ENCODE measurements around the gene DPYSL5.

DPYSL5 gene

DNA sequence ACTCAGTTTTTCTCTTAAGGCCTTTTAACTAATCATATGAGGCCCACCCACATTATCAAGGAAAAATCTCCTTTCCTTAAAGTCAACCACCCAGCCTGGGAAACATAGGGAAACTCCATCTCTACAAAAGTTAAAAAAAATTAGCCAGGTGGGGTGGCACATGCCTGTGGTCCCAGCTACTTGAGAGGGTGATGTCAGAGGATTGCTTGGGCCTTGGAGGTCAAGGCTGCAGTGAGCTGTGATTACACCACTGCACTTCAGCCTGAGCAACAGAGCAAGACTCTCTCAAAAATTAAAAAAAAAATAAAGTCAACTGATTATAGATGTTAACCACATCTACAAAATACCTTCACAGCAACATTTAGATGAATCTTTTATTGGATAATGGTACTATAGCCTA, 5.8 kb downstream of the DPYSL5 start:
- Histone ChIP-seq H3K27me3 (ENCODE audit: control insufficient read depth in 5 of 5, insufficient read depth in 4 of 5, low read length in 5 of 5) (peaks cover 25 to 32% (median 31%) of the 10 kb centered on the region in 5 donors), H3K4me3 (ENCODE audit: low read depth in 1 of 5, low read length in 5 of 5) (no peak overlapping the region), H3K36me3 (ENCODE audit: control insufficient read depth in 5 of 5, insufficient read depth in 5 of 5, low read length in 5 of 5) (no peaks in the 10 kb centered on the region), H3K4me1 (ENCODE audit: control insufficient read depth in 5 of 5, insufficient read depth in 5 of 5, low read length in 5 of 5) (peaks cover 2 to 13% (median 10%) of the 10 kb centered on the region in 5 donors), H3K9me3 (ENCODE audit: control insufficient read depth in 5 of 5, low read length in 5 of 5) (no peaks in the 10 kb centered on the region), H3K27ac (ENCODE audit: low read depth, low read length) (no peak overlapping the region), H3K9ac (ENCODE audit: low read length in 5 of 5) (no peak overlapping the region)

DNA sequence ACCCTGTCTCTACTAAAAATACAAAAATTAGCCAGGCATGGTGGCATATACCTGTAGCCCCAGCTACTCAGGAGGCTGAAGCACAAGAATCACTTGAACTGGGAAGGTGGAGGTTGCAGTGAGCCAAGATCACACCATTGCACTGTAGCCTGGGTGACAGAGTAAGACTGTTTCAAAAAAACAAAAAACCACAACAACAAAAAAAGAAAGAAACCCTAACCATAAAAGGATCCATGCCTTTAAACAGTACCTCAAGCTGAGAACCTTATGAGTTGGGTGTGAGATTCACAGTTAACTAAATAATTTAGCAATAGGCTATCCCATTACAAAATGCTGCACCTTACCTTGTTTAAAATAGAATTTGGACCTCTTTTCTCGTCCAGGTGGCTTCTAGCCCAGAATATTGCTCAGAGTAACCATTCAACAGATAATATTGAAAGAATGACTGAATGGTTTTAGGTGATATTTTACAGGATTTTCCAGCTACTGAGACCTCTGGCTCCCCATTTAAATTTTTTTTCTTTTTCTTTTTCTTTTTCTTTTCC, 6.4 kb downstream of the DPYSL5 start:
- no peaks in the 10 kb centered on the region for H3K36me3 ChIP-seq (ENCODE audit: control insufficient read depth in 5 of 5, insufficient read depth in 5 of 5, low read length in 5 of 5)
- H3K27me3 ChIP-seq (ENCODE audit: control insufficient read depth in 5 of 5, insufficient read depth in 4 of 5, low read length in 5 of 5) = peaks cover 19 to 26% (median 25%) of the 10 kb centered on the region in 5 donors
- no peak overlapping the region for H3K27ac ChIP-seq (ENCODE audit: low read depth, low read length)
- no peaks in the 10 kb centered on the region for H3K9me3 ChIP-seq (ENCODE audit: control insufficient read depth in 5 of 5, low read length in 5 of 5)
- H3K4me1 ChIP-seq (ENCODE audit: control insufficient read depth in 5 of 5, insufficient read depth in 5 of 5, low read length in 5 of 5) = peaks cover 2 to 7% (median 3%) of the 10 kb centered on the region in 5 donors
- H3K9ac ChIP-seq (ENCODE audit: low read length in 5 of 5) = no peak overlapping the region
- H3K4me3 ChIP-seq (ENCODE audit: low read depth in 1 of 5, low read length in 5 of 5) = no peak overlapping the region

GRCh38 chr2:26855466-26855865, 7.5 kb downstream of the DPYSL5 start:
- H3K27ac ChIP-seq (ENCODE audit: low read depth, low read length) = no peak overlapping the region
- no peak overlapping the region for H3K4me3 ChIP-seq (ENCODE audit: low read depth in 1 of 5, low read length in 5 of 5)
- H3K36me3 ChIP-seq (ENCODE audit: control insufficient read depth in 5 of 5, insufficient read depth in 5 of 5, low read length in 5 of 5) = no peaks in the 10 kb centered on the region
- peaks cover 0 to 2% (median 0%) of the 10 kb centered on the region in 5 donors for H3K4me1 ChIP-seq (ENCODE audit: control insufficient read depth in 5 of 5, insufficient read depth in 5 of 5, low read length in 5 of 5)
- no peak overlapping the region for H3K9ac ChIP-seq (ENCODE audit: low read length in 5 of 5)
- H3K27me3 ChIP-seq (ENCODE audit: control insufficient read depth in 5 of 5, insufficient read depth in 4 of 5, low read length in 5 of 5) = peaks cover 9 to 20% (median 15%) of the 10 kb centered on the region in 5 donors
- H3K9me3 ChIP-seq (ENCODE audit: control insufficient read depth in 5 of 5, low read length in 5 of 5) = no peaks in the 10 kb centered on the region

DNA sequence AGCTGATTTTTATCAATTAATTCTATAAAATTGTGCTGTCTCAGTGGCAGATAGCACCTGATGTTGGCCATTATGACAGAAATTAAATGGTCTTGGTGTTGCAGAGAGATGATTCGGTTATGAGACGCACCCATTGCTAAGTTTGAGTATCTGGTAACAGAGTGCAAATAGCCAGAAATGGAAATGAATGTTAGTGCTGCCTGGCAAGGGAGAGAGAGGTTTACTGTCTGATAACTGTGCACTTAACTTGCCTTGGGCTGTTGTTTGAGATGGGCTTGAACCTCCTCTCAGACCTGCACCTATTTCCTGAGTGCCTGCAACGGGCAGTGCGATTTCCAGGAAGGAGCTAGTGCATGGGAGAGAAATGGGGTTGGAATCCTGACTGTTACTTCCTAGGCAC, 11.7 kb downstream of the DPYSL5 start:
- no peak overlapping the region for H3K27ac ChIP-seq (ENCODE audit: low read depth, low read length)
- no peak overlapping the region for H3K9ac ChIP-seq (ENCODE audit: low read length in 5 of 5)
- H3K9me3 ChIP-seq (ENCODE audit: control insufficient read depth in 5 of 5, low read length in 5 of 5) = no peaks in the 10 kb centered on the region
- no peak overlapping the region for H3K4me3 ChIP-seq (ENCODE audit: low read depth in 1 of 5, low read length in 5 of 5)
- peaks cover 0 to 7% (median 3%) of the 10 kb centered on the region in 5 donors for H3K27me3 ChIP-seq (ENCODE audit: control insufficient read depth in 5 of 5, insufficient read depth in 4 of 5, low read length in 5 of 5)
- H3K36me3 ChIP-seq (ENCODE audit: control insufficient read depth in 5 of 5, insufficient read depth in 5 of 5, low read length in 5 of 5) = no peaks in the 10 kb centered on the region
- H3K4me1 ChIP-seq (ENCODE audit: control insufficient read depth in 5 of 5, insufficient read depth in 5 of 5, low read length in 5 of 5) = peaks cover 0 to 7% (median 2%) of the 10 kb centered on the region in 5 donors

GRCh38 chr2:26860211-26860850, 12.4 kb downstream of the DPYSL5 start:
- no peak overlapping the region for H3K4me3 ChIP-seq (ENCODE audit: low read depth in 1 of 5, low read length in 5 of 5)
- peaks cover 0 to 7% (median 2%) of the 10 kb centered on the region in 5 donors for H3K4me1 ChIP-seq (ENCODE audit: control insufficient read depth in 5 of 5, insufficient read depth in 5 of 5, low read length in 5 of 5)
- no peaks in the 10 kb centered on the region for H3K9me3 ChIP-seq (ENCODE audit: control insufficient read depth in 5 of 5, low read length in 5 of 5)
- H3K36me3 ChIP-seq (ENCODE audit: control insufficient read depth in 5 of 5, insufficient read depth in 5 of 5, low read length in 5 of 5) = no peaks in the 10 kb centered on the region
- peaks cover 0 to 7% (median 2%) of the 10 kb centered on the region in 5 donors for H3K27me3 ChIP-seq (ENCODE audit: control insufficient read depth in 5 of 5, insufficient read depth in 4 of 5, low read length in 5 of 5)
- H3K27ac ChIP-seq (ENCODE audit: low read depth, low read length) = no peak overlapping the region
- no peak overlapping the region for H3K9ac ChIP-seq (ENCODE audit: low read length in 5 of 5)

- no peak overlapping the region for H3K27ac ChIP-seq (ENCODE audit: low read depth, low read length)
- no peaks in the 10 kb centered on the region for H3K9me3 ChIP-seq (ENCODE audit: control insufficient read depth in 5 of 5, low read length in 5 of 5)
- peaks cover 0 to 5% (median 0%) of the 10 kb centered on the region in 5 donors for H3K27me3 ChIP-seq (ENCODE audit: control insufficient read depth in 5 of 5, insufficient read depth in 4 of 5, low read length in 5 of 5)
- no peak overlapping the region for H3K9ac ChIP-seq (ENCODE audit: low read length in 5 of 5)
- H3K36me3 ChIP-seq (ENCODE audit: control insufficient read depth in 5 of 5, insufficient read depth in 5 of 5, low read length in 5 of 5) = no peaks in the 10 kb centered on the region
- H3K4me1 ChIP-seq (ENCODE audit: control insufficient read depth in 5 of 5, insufficient read depth in 5 of 5, low read length in 5 of 5) = peaks cover 0 to 7% (median 2%) of the 10 kb centered on the region in 5 donors
- no peak overlapping the region for H3K4me3 ChIP-seq (ENCODE audit: low read depth in 1 of 5, low read length in 5 of 5)
Measured at GRCh38 chr2:26861610-26862224, 13.8 kb downstream of the DPYSL5 start.

GRCh38 chr2:26864226-26864625, 16.3 kb downstream of the DPYSL5 start:
- no peaks in the 10 kb centered on the region for H3K36me3 ChIP-seq (ENCODE audit: control insufficient read depth in 5 of 5, insufficient read depth in 5 of 5, low read length in 5 of 5)
- H3K27ac ChIP-seq (ENCODE audit: low read depth, low read length) = no peak overlapping the region
- no peaks in the 10 kb centered on the region for H3K9me3 ChIP-seq (ENCODE audit: control insufficient read depth in 5 of 5, low read length in 5 of 5)
- H3K4me3 ChIP-seq (ENCODE audit: low read depth in 1 of 5, low read length in 5 of 5) = no peak overlapping the region
- no peak overlapping the region for H3K9ac ChIP-seq (ENCODE audit: low read length in 5 of 5)
- H3K27me3 ChIP-seq (ENCODE audit: control insufficient read depth in 5 of 5, insufficient read depth in 4 of 5, low read length in 5 of 5) = peaks cover 0 to 5% (median 0%) of the 10 kb centered on the region in 5 donors
- peaks cover 0 to 7% (median 2%) of the 10 kb centered on the region in 5 donors for H3K4me1 ChIP-seq (ENCODE audit: control insufficient read depth in 5 of 5, insufficient read depth in 5 of 5, low read length in 5 of 5)

- Histone ChIP-seq H3K9me3 (ENCODE audit: control insufficient read depth in 5 of 5, low read length in 5 of 5) (no peaks in the 10 kb centered on the region), H3K36me3 (ENCODE audit: control insufficient read depth in 5 of 5, insufficient read depth in 5 of 5, low read length in 5 of 5) (no peaks in the 10 kb centered on the region), H3K4me3 (ENCODE audit: low read depth in 1 of 5, low read length in 5 of 5) (no peak overlapping the region), H3K4me1 (ENCODE audit: control insufficient read depth in 5 of 5, insufficient read depth in 5 of 5, low read length in 5 of 5) (peaks cover 0 to 7% (median 2%) of the 10 kb centered on the region in 5 donors), H3K27me3 (ENCODE audit: control insufficient read depth in 5 of 5, insufficient read depth in 4 of 5, low read length in 5 of 5) (peaks cover 0 to 2% (median 0%) of the 10 kb centered on the region in 5 donors), H3K27ac (ENCODE audit: low read depth, low read length) (no peak overlapping the region), H3K9ac (ENCODE audit: low read length in 5 of 5) (no peak overlapping the region)
Measured at GRCh38 chr2:26864646-26865045, 16.7 kb downstream of the DPYSL5 start.

DNA sequence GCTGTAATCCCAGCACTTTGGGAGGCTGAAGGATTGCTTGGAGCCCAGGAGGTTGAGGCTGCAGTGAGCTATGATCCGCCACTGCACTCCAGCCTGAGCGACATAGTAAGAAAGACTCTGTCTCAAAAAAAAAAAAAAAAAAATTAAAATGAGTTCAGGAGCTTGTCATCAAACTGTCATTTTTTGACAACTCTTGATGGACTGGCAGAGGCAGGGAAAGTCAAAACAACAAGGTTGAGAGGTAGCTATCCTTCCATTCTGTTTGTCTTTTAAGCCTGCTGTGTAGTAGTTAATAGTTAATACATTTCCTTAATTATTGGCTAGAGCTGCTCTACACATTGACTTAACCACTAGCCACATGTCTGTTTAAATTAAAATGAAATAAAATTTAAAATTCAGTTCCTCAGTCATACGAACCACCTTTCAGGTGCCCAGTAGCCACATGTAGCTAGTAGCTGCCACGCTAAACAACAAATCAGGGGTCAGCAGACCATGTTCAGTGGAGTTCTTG, 22.7 kb downstream of the DPYSL5 start:
- H3K4me1 ChIP-seq (ENCODE audit: control insufficient read depth in 5 of 5, insufficient read depth in 5 of 5, low read length in 5 of 5) = no peaks in the 10 kb centered on the region
- no peak overlapping the region for H3K27ac ChIP-seq (ENCODE audit: low read depth, low read length)
- no peak overlapping the region for H3K9ac ChIP-seq (ENCODE audit: low read length in 5 of 5)
- H3K4me3 ChIP-seq (ENCODE audit: low read depth in 1 of 5, low read length in 5 of 5) = no peak overlapping the region
- no peaks in the 10 kb centered on the region for H3K36me3 ChIP-seq (ENCODE audit: control insufficient read depth in 5 of 5, insufficient read depth in 5 of 5, low read length in 5 of 5)
- H3K9me3 ChIP-seq (ENCODE audit: control insufficient read depth in 5 of 5, low read length in 5 of 5) = no peaks in the 10 kb centered on the region
- peaks cover 0 to 8% (median 3%) of the 10 kb centered on the region in 5 donors for H3K27me3 ChIP-seq (ENCODE audit: control insufficient read depth in 5 of 5, insufficient read depth in 4 of 5, low read length in 5 of 5)

Data from subcutaneous abdominal adipose tissue (tissue), 5 donors.